ENCODE measurements around the gene LBH.
A peak's percentile ranks its signal among the peaks of the same experiment; 100 is the strongest.

Gene LBH

GRCh38 chr2:30237239-30237965 is 6.1 kb downstream of the LBH start:
- no peak for ATAC-seq
- Mint-ChIP-seq H3K27me3 (no peaks in the 10 kb centered on the region), H3K4me3 (no peak overlapping the region), H3K4me1 (peaks cover 74% of the 10 kb centered on the region), H3K27ac (peak overlapping the region; percentile 75), H3K36me3 (peaks cover 47% of the 10 kb centered on the region), H3K9me3 (peaks cover 3% of the 10 kb centered on the region)

DNA sequence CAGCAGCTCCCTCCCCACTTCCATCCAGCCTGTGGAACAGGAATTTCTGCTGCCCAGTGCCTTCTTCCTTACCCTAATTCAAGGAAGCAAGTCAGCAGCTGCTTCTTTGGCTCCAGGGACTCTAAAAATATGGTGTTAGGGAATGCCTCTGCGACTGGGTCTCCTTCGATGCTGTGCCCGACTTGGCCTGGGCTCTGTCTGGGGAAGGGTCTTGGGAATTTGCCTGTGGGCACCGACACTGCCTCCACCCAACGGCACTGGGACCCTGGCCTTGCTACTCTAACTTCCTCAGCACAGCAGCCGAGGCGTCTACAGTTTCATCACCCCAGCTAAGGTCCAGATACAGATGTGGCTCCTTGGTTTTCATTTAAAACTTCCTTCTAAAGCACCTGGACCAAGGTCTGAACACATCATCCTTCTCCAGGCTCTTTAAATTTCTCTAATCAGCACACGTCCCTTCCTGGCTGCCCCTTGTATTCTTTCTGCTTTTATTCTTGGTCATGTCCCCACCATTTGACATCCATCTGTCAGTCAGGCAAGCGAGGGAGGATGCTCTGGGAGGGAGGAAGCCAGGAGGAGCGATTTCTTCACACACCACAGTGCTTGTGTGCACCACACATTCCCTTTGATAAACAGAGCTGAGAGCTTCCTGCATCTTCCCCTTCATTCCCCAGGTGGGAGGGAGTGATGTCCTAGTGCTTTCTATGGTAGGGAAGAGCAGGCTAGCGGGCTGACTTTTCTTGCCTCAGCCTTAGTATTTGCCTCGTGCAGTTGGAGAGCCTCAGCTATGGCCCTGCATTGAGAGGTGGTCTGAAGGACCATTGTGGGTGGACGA is 6.8 kb downstream of the LBH start:
- H3K27ac Mint-ChIP-seq: peak overlapping the region; percentile 75
- peaks cover 3% of the 10 kb centered on the region for H3K9me3 Mint-ChIP-seq
- no peaks in the 10 kb centered on the region for H3K27me3 Mint-ChIP-seq
- ATAC-seq: no peak
- no peak overlapping the region for H3K4me3 Mint-ChIP-seq
- peaks cover 81% of the 10 kb centered on the region for H3K4me1 Mint-ChIP-seq
- H3K36me3 Mint-ChIP-seq: peaks cover 47% of the 10 kb centered on the region

- H3K27ac Mint-ChIP-seq: peak overlapping the region; percentile 75
- no peak overlapping the region for H3K4me3 Mint-ChIP-seq
- H3K9me3 Mint-ChIP-seq: peaks cover 3% of the 10 kb centered on the region
- ATAC-seq: no peak
- peaks cover 52% of the 10 kb centered on the region for H3K36me3 Mint-ChIP-seq
- H3K27me3 Mint-ChIP-seq: no peaks in the 10 kb centered on the region
- peaks cover 80% of the 10 kb centered on the region for H3K4me1 Mint-ChIP-seq
Measured at GRCh38 chr2:30239308-30239985, 8.1 kb downstream of the LBH start.

- Mint-ChIP-seq H3K4me1 (peaks cover 75% of the 10 kb centered on the region), H3K36me3 (peaks cover 48% of the 10 kb centered on the region), H3K9me3 (peaks cover 3% of the 10 kb centered on the region), H3K27ac (peak overlapping the region; percentile 75), H3K4me3 (no peak overlapping the region), H3K27me3 (no peaks in the 10 kb centered on the region)
- ATAC-seq: no peak
Measured at GRCh38 chr2:30239986-30240752, 8.8 kb downstream of the LBH start.

- Mint-ChIP-seq H3K27ac (peak overlapping the region; percentile 65), H3K4me3 (no peak overlapping the region), H3K36me3 (peaks cover 41% of the 10 kb centered on the region), H3K9me3 (peaks cover 3% of the 10 kb centered on the region), H3K27me3 (no peaks in the 10 kb centered on the region), H3K4me1 (peaks cover 66% of the 10 kb centered on the region)
- ATAC-seq: no peak
Measured at GRCh38 chr2:30243231-30243630, 11.9 kb downstream of the LBH start.

- Mint-ChIP-seq H3K27me3 (no peaks in the 10 kb centered on the region), H3K9me3 (no peaks in the 10 kb centered on the region), H3K4me3 (no peak overlapping the region), H3K4me1 (peaks cover 66% of the 10 kb centered on the region), H3K36me3 (peaks cover 25% of the 10 kb centered on the region), H3K27ac (peak overlapping the region; percentile 70)
- ATAC-seq: no peak
Measured at GRCh38 chr2:30245364-30245763, 14.0 kb downstream of the LBH start.

DNA sequence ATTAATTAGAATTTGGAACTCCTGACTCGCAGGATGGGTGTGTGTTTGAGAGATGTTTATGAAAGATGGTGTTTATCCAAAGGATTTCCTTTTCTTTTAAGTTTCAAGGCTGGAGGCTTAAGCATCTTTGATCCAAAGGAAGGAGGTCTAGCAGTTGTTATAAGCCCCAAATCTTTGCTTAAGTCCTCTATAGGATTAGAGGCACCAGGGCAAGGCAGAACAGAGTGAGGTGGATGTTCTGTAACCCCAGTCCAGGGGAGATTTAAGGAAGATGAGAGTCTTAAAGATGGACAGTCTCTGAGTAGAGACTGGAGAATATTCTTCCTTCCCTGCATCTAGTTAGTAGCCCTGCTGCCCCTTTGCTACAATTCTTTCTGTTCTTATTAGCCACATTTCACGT is 17.5 kb downstream of the LBH start:
- H3K4me1 Mint-ChIP-seq: peaks cover 74% of the 10 kb centered on the region
- peaks cover 39% of the 10 kb centered on the region for H3K36me3 Mint-ChIP-seq
- H3K27ac Mint-ChIP-seq: peak overlapping the region; percentile 29
- H3K4me3 Mint-ChIP-seq: no peak overlapping the region
- no peaks in the 10 kb centered on the region for H3K27me3 Mint-ChIP-seq
- ATAC-seq: no peak
- no peaks in the 10 kb centered on the region for H3K9me3 Mint-ChIP-seq

- H3K4me3 Mint-ChIP-seq: no peak overlapping the region
- no peaks in the 10 kb centered on the region for H3K27me3 Mint-ChIP-seq
- peaks cover 70% of the 10 kb centered on the region for H3K4me1 Mint-ChIP-seq
- peaks cover 37% of the 10 kb centered on the region for H3K36me3 Mint-ChIP-seq
- H3K9me3 Mint-ChIP-seq: no peaks in the 10 kb centered on the region
- ATAC-seq: no peak
- H3K27ac Mint-ChIP-seq: peak overlapping the region; percentile 29
Measured at GRCh38 chr2:30249354-30249753, 18.0 kb downstream of the LBH start.

DNA sequence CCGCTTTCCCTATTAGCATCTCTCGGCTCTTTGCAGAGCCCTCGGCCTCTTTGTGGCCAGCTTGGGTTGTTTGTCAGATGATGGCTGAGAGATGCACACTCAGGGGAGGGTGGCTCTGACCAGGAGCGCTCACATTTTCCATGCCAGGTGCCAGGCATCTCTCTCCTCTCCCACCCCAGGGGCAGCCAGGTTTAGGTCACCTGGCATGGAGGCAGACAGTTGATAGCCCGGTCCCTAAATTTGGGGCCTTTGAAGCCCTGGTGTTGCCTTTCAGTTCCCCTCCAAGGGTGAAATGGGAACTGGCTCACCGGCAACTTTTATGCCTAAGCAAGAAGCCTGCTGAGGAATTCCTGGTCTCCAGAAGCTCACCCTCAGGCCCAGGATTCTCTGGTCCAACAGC is 19.1 kb downstream of the LBH start:
- Mint-ChIP-seq H3K27me3 (no peaks in the 10 kb centered on the region), H3K4me1 (peaks cover 71% of the 10 kb centered on the region), H3K9me3 (no peaks in the 10 kb centered on the region), H3K4me3 (no peak overlapping the region), H3K36me3 (peaks cover 37% of the 10 kb centered on the region), H3K27ac (peak overlapping the region; percentile 29)
- no peak for ATAC-seq

DNA sequence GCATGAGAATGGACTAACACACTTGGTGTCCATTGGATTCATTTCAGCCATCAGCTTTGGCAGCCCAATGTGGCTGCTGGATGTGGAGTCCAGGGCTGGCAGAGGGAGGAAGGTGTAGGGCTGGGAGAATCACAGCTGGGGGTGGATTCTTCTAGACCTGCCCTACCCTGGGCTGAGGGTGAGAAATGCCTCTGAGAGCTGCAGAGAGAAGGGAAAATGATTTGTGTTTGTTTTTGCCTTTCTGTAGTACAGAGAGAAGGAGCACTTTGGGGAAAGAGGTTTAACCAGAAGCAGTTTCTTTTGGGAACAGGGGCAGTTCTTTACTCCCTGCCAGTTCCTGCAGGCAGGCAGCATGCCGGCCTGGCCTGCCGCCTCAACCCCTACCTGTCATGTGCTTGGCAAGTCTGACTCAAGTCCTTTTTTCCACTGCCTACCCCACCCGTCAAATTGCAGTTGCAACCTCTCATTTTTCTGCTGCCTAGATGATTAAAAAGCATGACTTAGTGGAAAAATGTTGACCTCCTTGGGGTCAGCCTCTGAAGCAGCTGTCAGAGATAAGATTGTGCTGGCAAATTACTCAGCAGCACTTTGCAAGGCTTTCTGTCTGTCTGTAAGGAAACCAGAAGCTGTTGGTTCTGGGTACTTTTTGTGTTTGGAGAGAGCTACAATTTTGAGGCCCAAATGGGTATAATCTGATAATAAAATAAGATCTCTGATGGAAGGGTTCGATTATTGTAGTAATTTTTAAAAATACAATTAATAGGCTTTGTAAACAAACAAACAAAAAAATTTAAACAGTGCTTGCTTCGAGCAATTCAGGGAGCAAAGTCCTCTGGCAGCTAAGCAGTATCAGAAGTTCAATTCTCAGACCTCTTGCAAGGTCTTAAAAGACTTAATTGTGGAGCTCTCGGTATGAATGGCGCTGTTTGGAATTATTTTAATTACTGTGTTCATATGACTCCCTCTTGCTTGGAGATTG is 21.7 kb downstream of the LBH start:
- ATAC-seq: peak; percentile 76
- peaks cover 63% of the 10 kb centered on the region for H3K4me1 Mint-ChIP-seq
- H3K27me3 Mint-ChIP-seq: no peaks in the 10 kb centered on the region

GRCh38 chr2:30253873-30254684 is 22.7 kb downstream of the LBH start:
- peak overlapping the region; percentile 83 for H3K27ac Mint-ChIP-seq
- no peak for ATAC-seq
- peaks cover 60% of the 10 kb centered on the region for H3K4me1 Mint-ChIP-seq
- no peaks in the 10 kb centered on the region for H3K9me3 Mint-ChIP-seq
- H3K4me3 Mint-ChIP-seq: no peak overlapping the region
- H3K36me3 Mint-ChIP-seq: peaks cover 48% of the 10 kb centered on the region
- no peaks in the 10 kb centered on the region for H3K27me3 Mint-ChIP-seq

More for the DNA sequence above, 21.7 kb downstream of the LBH start:
- H3K9me3 Mint-ChIP-seq: no peaks in the 10 kb centered on the region
- peaks cover 43% of the 10 kb centered on the region for H3K36me3 Mint-ChIP-seq
- peak overlapping the region; percentile 83 for H3K27ac Mint-ChIP-seq
- no peak overlapping the region for H3K4me3 Mint-ChIP-seq

DNA sequence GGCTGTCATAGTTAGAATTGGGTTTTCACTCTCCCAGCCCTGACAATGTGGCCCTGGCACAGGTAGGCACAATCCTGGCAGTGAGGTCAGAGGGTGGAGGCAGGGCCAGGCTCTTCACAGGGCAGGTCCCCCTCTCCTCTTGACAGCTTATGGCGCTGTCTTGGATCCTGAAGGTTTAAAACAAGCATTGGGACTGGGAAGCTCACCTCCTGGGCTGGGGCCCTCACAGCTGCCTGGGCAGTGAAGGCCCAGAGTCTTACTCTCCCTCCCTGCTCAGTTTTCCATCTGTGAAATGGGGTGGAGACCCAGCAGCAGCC is 23.3 kb downstream of the LBH start:
- no peaks in the 10 kb centered on the region for H3K9me3 Mint-ChIP-seq
- H3K27ac Mint-ChIP-seq: peak overlapping the region; percentile 59

DNA sequence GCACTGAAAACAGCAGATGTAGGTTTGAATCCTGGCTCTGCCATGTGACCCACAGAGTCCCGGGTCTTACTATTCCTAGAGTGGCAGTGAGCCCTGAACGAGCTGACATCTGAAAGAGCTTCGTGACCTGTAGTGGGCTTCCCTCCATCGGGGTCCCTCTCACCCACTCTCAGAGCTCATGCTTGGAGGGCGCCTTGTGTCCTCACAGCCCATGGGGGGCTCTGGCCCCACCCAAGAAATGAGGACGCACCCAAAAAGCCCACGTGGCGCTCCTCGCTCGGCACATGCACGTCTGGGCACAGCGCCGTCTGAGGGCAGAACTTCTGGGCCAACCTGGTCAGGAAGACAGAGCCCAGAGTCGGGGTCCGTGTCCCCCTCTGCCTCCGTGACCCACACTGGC is 23.7 kb downstream of the LBH start:
- Mint-ChIP-seq H3K27ac (peak overlapping the region; percentile 59), H3K4me1 (peaks cover 60% of the 10 kb centered on the region), H3K27me3 (no peaks in the 10 kb centered on the region), H3K4me3 (no peak overlapping the region), H3K36me3 (peaks cover 58% of the 10 kb centered on the region), H3K9me3 (no peaks in the 10 kb centered on the region)
- no peak for ATAC-seq

More for the DNA sequence above, 23.3 kb downstream of the LBH start:
- Mint-ChIP-seq H3K36me3 (peaks cover 54% of the 10 kb centered on the region), H3K27me3 (no peaks in the 10 kb centered on the region), H3K4me3 (no peak overlapping the region), H3K4me1 (peaks cover 60% of the 10 kb centered on the region)
- ATAC-seq: no peak
